GM23338 (cell line): Measurements from ENCODE around the gene TSPAN10. TPM values are rescaled to one million over a fixed set of nuclear protein-coding genes. Genes with fewer than 3 reads are reported as not detected.
A peak's percentile ranks its signal among the peaks of the same experiment; 100 is the strongest.

Source experiments
- ATAC-seq: fragments of 200-7000 bp; cut with Tn5 transposase; 3 replicates; pipeline ENCODE4 v1.9.1; 2020
- DNase-seq: peaks from one replicate; pipeline ENCODE4 v3.0.0-alpha.2; 2015; ENCODE audit warnings: low spot score
- H2AFZ ChIP-seq: fragments of 200-600 bp; sonication (generic); 2 replicates; pipeline ENCODE4 v1.8.0; 2016; ENCODE audit warnings: antibody characterized with exemption, mild to moderate bottlenecking, moderate library complexity
- H3F3A ChIP-seq: fragments of 200-600 bp; sonication (generic); replicated peaks from 2 replicates; pipeline ENCODE4 v1.8.0; 2017; ENCODE audit warnings: antibody characterized with exemption, mixed run types, low read depth
- H3K27ac ChIP-seq: fragments of 200-600 bp; sonication (generic); 2 replicates; pipeline ENCODE4 v1.6.1; 2016; ENCODE audit warnings: low read depth
- H3K27me3 ChIP-seq: fragments of 200-600 bp; sonication (generic); 2 replicates; pipeline ENCODE4 v1.8.0; 2016; ENCODE audit warnings: mild to moderate bottlenecking, mixed run types, moderate library complexity; ENCODE audit not compliant: insufficient read depth
- H3K36me3 ChIP-seq: fragments of 200-600 bp; sonication (generic); 2 replicates; pipeline ENCODE4 v1.8.0; 2016; ENCODE audit warnings: mild to moderate bottlenecking; ENCODE audit not compliant: insufficient read depth
- H3K4me1 ChIP-seq: fragments of 200-600 bp; sonication (generic); 2 replicates; pipeline ENCODE4 v1.8.0; 2016; ENCODE audit warnings: mild to moderate bottlenecking, moderate library complexity; ENCODE audit not compliant: insufficient read depth
- H3K4me2 ChIP-seq: fragments of 200-600 bp; sonication (generic); 2 replicates; pipeline ENCODE4 v1.7.1; 2017; ENCODE audit warnings: mixed run types
- H3K4me3 ChIP-seq: fragments of 200-600 bp; sonication (generic); 2 replicates; pipeline ENCODE4 v1.6.1; 2016; ENCODE audit warnings: mixed run types
- H3K79me2 ChIP-seq: fragments of 200-600 bp; sonication (generic); replicated peaks from 2 replicates; pipeline ENCODE4 v1.8.0; 2017; ENCODE audit warnings: mild to moderate bottlenecking; ENCODE audit not compliant: insufficient read depth
- H3K9me2 ChIP-seq: fragments of 200-600 bp; sonication (generic); 2 replicates; pipeline ENCODE4 v1.8.0; 2017; ENCODE audit not compliant: insufficient read depth
- H4K20me1 ChIP-seq: fragments of 200-600 bp; sonication (generic); replicated peaks from 2 replicates; pipeline ENCODE4 v1.8.0; 2017; ENCODE audit warnings: mild to moderate bottlenecking; ENCODE audit not compliant: insufficient read depth
- H3K27ac Mint-ChIP-seq: 2 replicates; pipeline ENCODE4 v1.8.0; 2020; ENCODE audit warnings: inconsistent platforms, mild to moderate bottlenecking, moderate library complexity, mixed read lengths
- H3K27me3 Mint-ChIP-seq: 3 replicates; pipeline ENCODE4 v1.8.0; 2022; ENCODE audit warnings: low read depth, mild to moderate bottlenecking, moderate library complexity, mixed read lengths, inconsistent platforms; ENCODE audit not compliant: insufficient read depth, poor library complexity
- H3K36me3 Mint-ChIP-seq: 3 replicates; pipeline ENCODE4 v1.8.0; 2021; ENCODE audit warnings: low read depth, mild to moderate bottlenecking, inconsistent platforms, moderate library complexity, mixed read lengths
- H3K4me1 Mint-ChIP-seq: 3 replicates; pipeline ENCODE4 v1.8.0; 2020; ENCODE audit warnings: mild to moderate bottlenecking, inconsistent platforms, mixed read lengths
- H3K4me3 Mint-ChIP-seq: 3 replicates; pipeline ENCODE4 v1.8.0; 2021; ENCODE audit warnings: moderate library complexity, mild to moderate bottlenecking, inconsistent platforms, mixed read lengths
- H3K9me3 Mint-ChIP-seq: 3 replicates; pipeline ENCODE4 v1.8.0; 2020; ENCODE audit warnings: moderate library complexity, mild to moderate bottlenecking, inconsistent platforms, mixed read lengths
- CREB1 ChIP-seq: fragments of 250-450 bp; sonication (Bioruptor Pico); IDR thresholded peaks from 2 replicates; pipeline ENCODE4 v1.5.0; 2020; ENCODE audit warnings: low read depth, mild to moderate bottlenecking, moderate library complexity
- CTCF ChIP-seq, 2 experiments: fragments of 200-600 bp in 1 of 2; sonication (generic) in 1 of 2; conservative IDR thresholded peaks; 2 replicates each; pipeline versions ENCODE4 v1.5.1 to v1.6.1; 2016 to 2017; ENCODE audit warnings: antibody characterized with exemption in 2 of 2, low read depth in 2 of 2, mild to moderate bottlenecking in 2 of 2, moderate library complexity in 1 of 2
- EZH2 ChIP-seq: fragments of 200-600 bp; sonication (generic); IDR thresholded peaks from one replicate; pipeline ENCODE4 v1.8.0; 2017; ENCODE audit warnings: antibody characterized with exemption, mild to moderate bottlenecking, low read depth; ENCODE audit not compliant: unreplicated experiment
- EZH2phosphoT487 ChIP-seq: fragments of 200-600 bp; sonication (generic); IDR thresholded peaks from one replicate; pipeline ENCODE4 v1.8.1; 2018; ENCODE audit warnings: antibody characterized with exemption; ENCODE audit not compliant: unreplicated experiment
- JUNB ChIP-seq: IDR thresholded peaks from one replicate; pipeline ENCODE4 v1.6.1; 2016; ENCODE audit warnings: antibody characterized with exemption; ENCODE audit not compliant: unreplicated experiment
- POLR2AphosphoS5 ChIP-seq: IDR thresholded peaks from 2 replicates; pipeline ENCODE4 v1.6.1; 2016; ENCODE audit warnings: antibody characterized with exemption, low read depth
- ZNF114 ChIP-seq: fragments of 250-450 bp; sonication (Bioruptor Pico); IDR thresholded peaks from 2 replicates; pipeline ENCODE4 v1.5.0; 2020; ENCODE audit warnings: mild to moderate bottlenecking, moderate library complexity
- ZNF331 ChIP-seq: fragments of 250-450 bp; sonication (Bioruptor Pico); IDR thresholded peaks from 2 replicates; pipeline ENCODE4 v1.5.0; 2020; ENCODE audit warnings: low read depth, mild to moderate bottlenecking, moderate library complexity
- polyA plus RNA-seq: library from polyadenylated mRNA; unstranded; fragments of >200 nt; fragmentation: Nextera tagmentation; extraction: Ambion mirVana; gene quantifications from 2 replicates; pipeline ENCODE4 v1.2.1, GENCODE V29; 2016
- total RNA-seq: library from RNA; depleted of rRNA; stranded (reverse); fragments of >200 nt; shearing (Covaris generic); gene quantifications from 2 replicates; pipeline ENCODE4 v1.2.3, GENCODE V29; 2014

Gene TSPAN10
- total and polyA plus RNA-seq, 2 experiments from 2014 or later = 0.66 to 1.2 TPM

GRCh38 chr17:81662002-81662401, 25.0 kb downstream of the TSPAN10 start:
- H4K20me1 ChIP-seq = no peaks in the 10 kb centered on the region
- no peaks in the 10 kb centered on the region for H3K27me3 ChIP-seq
- no peaks in the 10 kb centered on the region for H3K9me2 ChIP-seq
- no peak for ATAC-seq
- Mint-ChIP-seq H3K9me3 (no peaks in the 10 kb centered on the region), H3K4me3 (no peak overlapping the region), H3K36me3 (peaks cover 19% of the 10 kb centered on the region), H3K27ac (no peak overlapping the region), H3K27me3 (peaks cover 12% of the 10 kb centered on the region), H3K4me1 (peaks cover 13% of the 10 kb centered on the region; the same call in 2 of the 3 replicates)
- DNase-seq = no peak
- no peaks in the 10 kb centered on the region for H3K36me3 ChIP-seq
- no peak overlapping the region for H2AFZ ChIP-seq
- H3K4me3 ChIP-seq = no peak overlapping the region
- H3K4me2 ChIP-seq = no peak overlapping the region
- H3F3A ChIP-seq = peaks cover 12% of the 10 kb centered on the region; the same call in 1 of the 2 replicates
- H3K4me1 ChIP-seq = peaks cover 11% of the 10 kb centered on the region
- H3K27ac ChIP-seq = no peak overlapping the region
- H3K79me2 ChIP-seq = peaks cover 13% of the 10 kb centered on the region
- TF ChIP-seq JUNB (no peak), ZNF114 (no peak), ZNF331 (CRISPR knock-in tag) (no peak), CTCF (conservative IDR thresholded peaks at IDR 0.05; ENCODE audit: low read depth in 2 of 2) (no peak), EZH2 (no peak), CREB1 (CRISPR knock-in tag) (no peak), EZH2phosphoT487 (no peak)

- H3F3A ChIP-seq = peaks cover 21% of the 10 kb centered on the region; the same call in 1 of the 2 replicates
- DNase-seq = no peak
- Mint-ChIP-seq H3K27me3 (peaks cover 15% of the 10 kb centered on the region), H3K36me3 (peaks cover 37% of the 10 kb centered on the region), H3K4me3 (no peak overlapping the region), H3K27ac (no peak overlapping the region; the same call in 1 of the 2 replicates), H3K4me1 (peaks cover 25% of the 10 kb centered on the region), H3K9me3 (no peaks in the 10 kb centered on the region)
- peaks cover 33% of the 10 kb centered on the region for H3K79me2 ChIP-seq
- H3K9me2 ChIP-seq = no peaks in the 10 kb centered on the region
- no peak overlapping the region for H3K4me2 ChIP-seq
- peaks cover 12% of the 10 kb centered on the region for H4K20me1 ChIP-seq
- H3K27me3 ChIP-seq = no peaks in the 10 kb centered on the region
- H3K4me3 ChIP-seq = no peak overlapping the region
- H3K36me3 ChIP-seq = no peaks in the 10 kb centered on the region
- peaks cover 15% of the 10 kb centered on the region for H3K4me1 ChIP-seq
- H2AFZ ChIP-seq = no peak overlapping the region
- ATAC-seq = no peak
- no peak for TF ChIP-seq CREB1 (CRISPR knock-in tag)
- peak; percentile 29; the same call in 1 of the 2 replicates for TF ChIP-seq POLR2AphosphoS5
- no peak overlapping the region for H3K27ac ChIP-seq
Measured at GRCh38 chr17:81664051-81664470, 27.1 kb downstream of the TSPAN10 start.
